Gastrocnemius medialis (tissue), 4 donors: ENCODE data around the gene A1CF. TPM values are rescaled to one million over a fixed set of nuclear protein-coding genes. Genes with fewer than 3 reads are reported as not detected.
"Not testable (repeated sequence)": the region's sequence is repeated elsewhere in the genome, so short reads cannot be mapped to it uniquely, and the experiment has no call there.

ENCODE experiments used
- ATAC-seq, 2 donors: fragments of 150-250 bp; one replicate each; pipeline ENCODE4 v1.9.1; 2016
- DNase-seq, 2 donors: peaks; one replicate each; pipeline ENCODE4 v3.0.0-alpha.2; 2019
- H3K27ac ChIP-seq, 4 donors: fragments of 200-600 bp; sonication (generic); 1 replicate in 1 of 4; 2 replicates in 3 of 4; pipeline ENCODE4 v1.5.1; 2016 to 2018; ENCODE audit warnings: mild to moderate bottlenecking in 2 of 4, moderate library complexity in 1 of 4
- H3K27me3 ChIP-seq, 3 donors: fragments of 200-600 bp; sonication (generic) in 2 of 3; 1 replicate in 1 of 3; 2 replicates in 2 of 3; pipeline versions ENCODE4 v1.5.1 to v1.6.0; 2016 to 2019; ENCODE audit warnings: mild to moderate bottlenecking in 1 of 3, moderate library complexity in 1 of 3
- H3K36me3 ChIP-seq, 2 donors: fragments of 200-600 bp; sonication (generic) in 1 of 2; one replicate each; pipeline ENCODE4 v1.5.1; 2017 to 2018
- H3K4me1 ChIP-seq, 2 donors: fragments of 200-600 bp; sonication (generic) in 1 of 2; one replicate each; pipeline ENCODE4 v1.5.1; 2016 to 2017; ENCODE audit warnings: mild to moderate bottlenecking in 2 of 2
- H3K4me3 ChIP-seq, 4 donors: fragments of 200-600 bp; sonication (generic) in 3 of 4; 1 replicate in 1 of 4; 2 replicates in 3 of 4; pipeline ENCODE4 v1.5.1; 2016 to 2019; ENCODE audit warnings: mild to moderate bottlenecking in 2 of 4
- H3K9me3 ChIP-seq, 3 donors: fragments of 200-600 bp; sonication (generic) in 2 of 3; 1 replicate in 1 of 3; 2 replicates in 2 of 3; pipeline ENCODE4 v1.5.1; 2016 to 2019
- POLR2A ChIP-seq, 2 donors: fragments of 450-650 bp; IDR thresholded peaks; one replicate each; pipeline ENCODE4 v1.6.1; 2017; ENCODE audit warnings: antibody characterized with exemption in 2 of 2, mild to moderate bottlenecking in 2 of 2, moderate library complexity in 2 of 2
- in situ Hi-C, 4 donors: fragments of 200-750 bp; cut with MboI; loops; one replicate each; pipeline versions ENCODE4 v1.15.0 to v1.8.0; 2017; ENCODE audit warnings: low sequenced_read_pairs in 4 of 4
- intact Hi-C: fragments of 100-400 bp; cut with DNase I; formaldehyde crosslinking; loops from one replicate; pipeline ENCODE4 v1.15.1; 2023; ENCODE audit warnings: low total_unique reads
- total RNA-seq, 4 donors: library from RNA; depleted of rRNA; stranded (reverse); fragments of >200 nt; gene quantifications; one replicate each; pipeline versions ENCODE4 v1.1.0 to v1.2.3, GENCODE V29; 2016
- TF ChIP-seq, protein P1 (sequence below), 5 experiments: fragments of 450-650 bp in 3 of 5; fragments of 200-600 bp in 2 of 5; sonication (generic) in 2 of 5; IDR thresholded peaks in 4 of 5; conservative IDR thresholded peaks in 1 of 5; 1 replicate in 4 of 5; 2 replicates in 1 of 5; pipeline ENCODE4 v1.5.1; 2016 to 2019; ENCODE audit warnings: antibody characterized with exemption in 5 of 5, mild to moderate bottlenecking in 3 of 5, moderate library complexity in 3 of 5

The A1CF gene
- total RNA-seq, 4 donors from 2014 or later: 0.20 to 0.36 (median 0.31) TPM; not detected in 1

DNA sequence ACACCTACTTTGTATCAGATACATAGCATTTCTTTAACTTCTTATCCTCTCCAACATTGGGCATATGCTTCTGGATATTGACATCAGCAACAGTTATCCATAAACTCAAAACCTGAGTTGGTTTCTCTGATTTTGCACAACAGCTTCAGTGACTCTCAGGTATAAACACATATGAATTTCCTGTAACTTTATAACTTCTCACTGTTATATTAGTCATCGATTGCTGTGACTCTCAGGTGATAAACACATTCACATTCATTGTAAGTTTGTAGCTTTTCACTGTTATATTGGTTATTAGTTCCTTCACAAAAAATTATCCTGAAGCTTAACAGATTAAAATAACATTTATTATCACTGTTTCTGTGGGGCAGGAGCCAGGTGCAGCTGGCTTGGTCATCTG, 88.7 kb downstream of the A1CF start:
- no peak overlapping the region for H3K27ac ChIP-seq
- TF ChIP-seq POLR2A (IDR thresholded peaks at IDR 0.05): no peak
- TF ChIP-seq, protein P1, sequence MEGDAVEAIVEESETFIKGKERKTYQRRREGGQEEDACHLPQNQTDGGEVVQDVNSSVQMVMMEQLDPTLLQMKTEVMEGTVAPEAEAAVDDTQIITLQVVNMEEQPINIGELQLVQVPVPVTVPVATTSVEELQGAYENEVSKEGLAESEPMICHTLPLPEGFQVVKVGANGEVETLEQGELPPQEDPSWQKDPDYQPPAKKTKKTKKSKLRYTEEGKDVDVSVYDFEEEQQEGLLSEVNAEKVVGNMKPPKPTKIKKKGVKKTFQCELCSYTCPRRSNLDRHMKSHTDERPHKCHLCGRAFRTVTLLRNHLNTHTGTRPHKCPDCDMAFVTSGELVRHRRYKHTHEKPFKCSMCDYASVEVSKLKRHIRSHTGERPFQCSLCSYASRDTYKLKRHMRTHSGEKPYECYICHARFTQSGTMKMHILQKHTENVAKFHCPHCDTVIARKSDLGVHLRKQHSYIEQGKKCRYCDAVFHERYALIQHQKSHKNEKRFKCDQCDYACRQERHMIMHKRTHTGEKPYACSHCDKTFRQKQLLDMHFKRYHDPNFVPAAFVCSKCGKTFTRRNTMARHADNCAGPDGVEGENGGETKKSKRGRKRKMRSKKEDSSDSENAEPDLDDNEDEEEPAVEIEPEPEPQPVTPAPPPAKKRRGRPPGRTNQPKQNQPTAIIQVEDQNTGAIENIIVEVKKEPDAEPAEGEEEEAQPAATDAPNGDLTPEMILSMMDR (IDR thresholded peaks at IDR 0.05 in 4 of 5, conservative IDR thresholded peaks at IDR 0.05 in 1 of 5): no peak
- no peaks in the 10 kb centered on the region for H3K36me3 ChIP-seq
- no peaks in the 10 kb centered on the region for H3K9me3 ChIP-seq
- intact Hi-C loops (no loop called here), in situ Hi-C loops (no loop called here)
- DNase-seq: no peak
- no peaks in the 10 kb centered on the region for H3K4me1 ChIP-seq
- ATAC-seq: no peak
- H3K27me3 ChIP-seq: no peaks in the 10 kb centered on the region
- no peak overlapping the region for H3K4me3 ChIP-seq

DNA sequence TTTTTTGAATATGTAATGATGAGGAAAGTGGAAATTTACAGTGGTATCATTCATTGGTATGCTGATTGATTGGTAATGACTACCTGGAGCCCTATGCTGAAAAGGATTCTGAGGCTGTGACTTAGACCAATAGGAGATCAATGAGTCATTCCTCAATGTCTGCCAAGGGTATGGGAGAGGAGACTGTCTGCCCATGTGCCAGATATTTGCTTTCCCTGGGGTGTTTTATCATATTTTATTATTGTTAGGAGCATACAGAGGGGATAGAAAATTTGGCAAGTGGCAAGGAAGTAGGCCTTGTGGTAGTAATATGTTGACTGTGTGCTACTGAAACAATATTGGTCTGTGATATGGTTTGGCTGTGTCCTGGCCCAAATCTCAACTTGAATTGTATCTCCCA, 90.9 kb downstream of the A1CF start:
- Histone ChIP-seq H3K36me3 (no peaks in the 10 kb centered on the region), H3K27ac (no peak overlapping the region), H3K4me3 (no peak overlapping the region), H3K9me3 (no peaks in the 10 kb centered on the region), H3K27me3 (no peaks in the 10 kb centered on the region), H3K4me1 (no peaks in the 10 kb centered on the region)
- DNase-seq (no peak), ATAC-seq (no peak)
- no peak for TF ChIP-seq POLR2A (IDR thresholded peaks at IDR 0.05)
- TF ChIP-seq, protein P1 (IDR thresholded peaks at IDR 0.05 in 4 of 5, conservative IDR thresholded peaks at IDR 0.05 in 1 of 5): no peak
- in situ Hi-C loops (no loop called here), intact Hi-C loops (no loop called here)

DNA sequence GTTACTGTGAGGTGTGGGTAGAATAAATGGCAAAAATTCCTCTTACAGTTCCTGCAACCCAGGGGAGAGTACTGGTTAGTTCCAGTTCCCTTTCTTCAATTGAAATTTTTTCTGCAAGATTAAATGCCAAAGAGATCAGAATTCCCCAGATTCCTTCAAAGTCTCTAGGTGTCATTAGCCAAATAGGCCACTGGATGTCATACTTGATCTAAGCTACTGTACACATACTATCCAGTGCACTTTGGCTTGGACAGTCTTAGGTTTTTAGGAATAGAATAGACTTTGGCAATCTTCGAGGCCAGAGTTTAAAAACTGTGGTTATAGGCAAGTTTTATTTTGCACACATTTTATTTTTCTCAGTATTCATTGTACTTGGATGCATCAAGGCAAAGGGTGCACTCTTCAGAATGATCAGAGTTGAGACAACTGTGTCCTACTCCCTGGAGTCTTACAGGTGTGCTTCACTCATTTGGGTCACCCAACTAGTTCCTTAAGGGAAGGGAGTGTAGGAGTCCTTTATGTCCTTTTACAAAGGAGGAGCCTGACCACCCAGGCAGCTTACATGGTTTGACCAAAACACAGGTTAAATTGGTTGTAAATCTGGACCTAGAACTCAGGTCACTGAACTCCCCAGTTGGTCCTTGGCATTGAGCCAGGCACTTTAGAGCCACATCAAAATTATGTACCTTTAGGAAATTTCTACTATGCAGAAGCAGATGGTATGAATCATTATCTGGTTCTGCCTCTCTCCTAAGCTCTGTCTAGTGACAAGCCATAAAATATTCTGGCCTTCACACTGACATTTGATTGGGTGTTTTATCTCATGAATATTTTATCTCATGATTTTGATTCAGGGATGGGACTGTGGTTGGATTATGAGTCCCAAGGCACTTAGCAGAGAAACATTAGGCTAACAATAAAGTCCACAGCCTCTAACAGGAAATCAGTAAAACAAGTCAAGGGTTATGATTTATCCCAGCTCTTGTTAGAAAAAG, 96.2 kb downstream of the A1CF start:
- ATAC-seq: no peak
- no peaks in the 10 kb centered on the region for H3K4me1 ChIP-seq
- intact Hi-C loops: no loop called here

DNA sequence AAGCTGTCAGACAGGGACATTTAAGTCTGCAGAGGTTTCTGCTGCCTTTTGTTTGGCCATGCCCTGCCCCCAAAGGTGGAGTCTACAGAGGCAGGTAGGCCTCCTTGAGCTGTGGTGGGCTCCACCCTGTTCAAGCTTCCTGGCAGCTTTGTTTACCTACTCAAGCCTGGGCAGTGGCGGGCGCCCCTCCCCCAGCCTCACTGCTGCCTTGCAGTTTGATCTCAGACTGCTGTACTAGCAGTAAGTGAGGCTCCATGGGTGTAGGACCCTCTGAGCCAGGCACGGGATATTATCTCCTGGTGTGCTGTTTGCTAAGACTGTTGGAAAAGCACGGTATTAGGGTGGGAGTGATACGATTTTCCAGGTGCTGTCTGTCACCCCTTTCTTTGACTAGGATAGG, 97.5 kb downstream of the A1CF start:
- in situ Hi-C loops, H3K27ac ChIP-seq, ATAC-seq, H3K4me3 ChIP-seq, intact Hi-C loops, H3K36me3 ChIP-seq, H3K9me3 ChIP-seq, H3K27me3 ChIP-seq, H3K4me1 ChIP-seq, DNase-seq: not testable (repeated sequence)

More for the DNA sequence above, 96.2 kb downstream of the A1CF start:
- Histone ChIP-seq H3K9me3 (no peaks in the 10 kb centered on the region), H3K27me3 (no peaks in the 10 kb centered on the region), H3K4me3 (no peak overlapping the region), H3K36me3 (no peaks in the 10 kb centered on the region), H3K27ac (no peak overlapping the region)
- no peak for DNase-seq
- in situ Hi-C loops: no loop called here
- no peak for TF ChIP-seq POLR2A (IDR thresholded peaks at IDR 0.05)
- TF ChIP-seq, protein P1 (IDR thresholded peaks at IDR 0.05 in 4 of 5, conservative IDR thresholded peaks at IDR 0.05 in 1 of 5): peak in 1 of 5 experiments; percentile 25

DNA sequence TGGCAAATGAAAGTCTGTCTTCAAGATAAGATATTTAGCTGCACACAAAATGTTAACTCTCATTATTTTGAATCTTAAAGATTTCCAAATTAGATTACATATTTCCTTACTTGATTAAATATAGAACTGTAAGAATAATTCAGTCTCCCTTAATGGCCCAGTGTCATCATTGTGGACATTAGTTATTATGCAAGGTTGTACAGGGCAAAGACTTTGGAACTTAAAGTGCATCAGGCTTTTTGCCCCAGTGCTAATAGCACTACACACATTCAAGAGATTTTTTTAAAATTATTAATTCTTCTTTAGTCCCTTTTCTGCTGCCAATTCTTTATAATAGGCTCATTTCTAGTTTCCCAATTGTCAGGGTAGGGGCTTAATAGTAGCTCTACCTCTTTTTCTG, 103.4 kb downstream of the A1CF start:
- H3K4me1 ChIP-seq, DNase-seq, H3K27me3 ChIP-seq, H3K4me3 ChIP-seq, ATAC-seq, intact Hi-C loops, H3K27ac ChIP-seq, H3K36me3 ChIP-seq, H3K9me3 ChIP-seq, in situ Hi-C loops: not testable (repeated sequence)

DNA sequence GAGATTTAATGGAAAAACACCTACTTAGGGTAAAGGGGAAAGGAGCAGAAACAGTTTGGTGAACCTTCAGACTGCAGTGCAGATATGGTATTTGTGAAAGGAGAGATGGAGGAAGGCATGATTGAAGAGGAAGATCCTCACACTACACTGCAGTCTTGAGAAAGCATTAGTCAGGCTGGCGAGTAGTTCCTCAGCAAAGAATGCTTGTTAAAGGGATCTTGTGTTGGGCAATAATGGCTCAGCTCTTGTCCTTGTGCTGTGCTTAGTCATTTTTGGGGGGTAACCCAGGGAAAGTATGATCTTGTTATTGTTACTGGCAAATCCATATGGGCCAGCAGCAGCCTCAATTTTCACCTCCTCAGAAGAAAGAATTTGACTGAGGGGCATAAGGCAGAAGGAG, 105.4 kb downstream of the A1CF start:
- in situ Hi-C loops, H3K27ac ChIP-seq, H3K9me3 ChIP-seq, ATAC-seq, DNase-seq, H3K36me3 ChIP-seq, H3K4me1 ChIP-seq, H3K4me3 ChIP-seq, H3K27me3 ChIP-seq, intact Hi-C loops: not testable (repeated sequence)

DNA sequence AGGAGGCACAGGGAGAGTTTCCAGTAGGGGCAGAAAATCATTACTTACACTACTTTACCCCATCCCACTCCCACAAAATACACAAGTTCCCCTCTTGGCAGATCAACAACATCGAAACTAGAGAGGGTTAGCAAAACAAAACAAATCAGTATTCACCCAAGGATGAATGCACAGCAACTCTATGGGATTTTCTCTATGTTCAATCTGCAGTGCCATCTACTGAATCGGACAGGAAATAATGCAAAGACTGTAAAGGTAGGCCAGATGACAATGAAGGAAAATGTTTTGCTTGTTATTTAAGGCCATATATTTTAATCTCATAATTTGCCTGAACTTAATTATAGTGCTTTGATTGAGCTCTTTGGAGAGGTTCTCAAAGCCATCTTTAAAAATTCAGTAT, 110.6 kb downstream of the A1CF start:
- H3K4me1 ChIP-seq, H3K36me3 ChIP-seq, H3K4me3 ChIP-seq, DNase-seq, H3K27ac ChIP-seq, in situ Hi-C loops, intact Hi-C loops, H3K9me3 ChIP-seq, H3K27me3 ChIP-seq, ATAC-seq: not testable (repeated sequence)

DNA sequence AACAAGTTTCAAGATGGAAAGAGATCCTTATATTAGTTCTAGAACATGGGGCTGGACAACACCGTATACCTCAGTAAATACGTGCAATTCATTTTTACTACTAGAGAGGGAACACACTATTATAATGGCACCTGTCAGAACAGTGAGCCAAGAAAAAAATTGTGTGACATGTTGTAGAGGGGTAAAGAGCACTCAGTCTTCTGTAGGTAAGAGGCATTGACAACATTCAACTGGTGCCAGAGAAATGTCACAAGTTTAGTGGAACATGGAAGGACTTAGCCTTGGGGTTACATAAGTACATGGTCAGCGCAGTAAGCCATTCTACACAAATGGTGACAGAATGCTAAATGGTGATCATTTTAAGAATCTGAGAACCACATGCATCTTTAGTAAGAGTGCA, 113.4 kb downstream of the A1CF start:
- H3K4me3 ChIP-seq, H3K27ac ChIP-seq, H3K27me3 ChIP-seq, H3K9me3 ChIP-seq, intact Hi-C loops, H3K36me3 ChIP-seq, in situ Hi-C loops, ATAC-seq, H3K4me1 ChIP-seq, DNase-seq: not testable (repeated sequence)
